HepG2 (cell line): ENCODE measurements around the gene CACNG1. TPM values are rescaled to one million over a fixed set of nuclear protein-coding genes. Genes with fewer than 3 reads are reported as not detected.

Source experiments
- ATAC-seq: fragments of 200-7000 bp; cut with Tn5 transposase; 3 replicates; pipeline ENCODE4 v1.9.1; 2020; ENCODE audit warnings: mild to moderate bottlenecking, moderate library complexity
- BruUV-seq: library from RNA; stranded (reverse); fragments of 400-500 nt; replicated peaks from 2 replicates; lab custom pipeline; 2021; lab: Mats Ljungman, UMichigan
- CTCF ChIA-PET: fragments of 300-600 bp; formaldehyde crosslinking; extraction: SDS; loops from one replicate; lab custom pipeline; 2021; ENCODE audit warnings: low total read pairs, inconsistent platforms, low intra/inter-chr PET ratio; lab: Yijun Ruan, JAX
- POLR2A ChIA-PET: fragments of 350-600 bp; sonication (Branson Sonifier 250); formaldehyde crosslinking; loops from one replicate; lab custom pipeline; 2020; ENCODE audit warnings: antibody characterized with exemption, inconsistent platforms; lab: Yijun Ruan, JAX
- DNase-seq: peaks from one replicate; pipeline ENCODE4 v3.0.0-alpha.2; 2015; ENCODE audit warnings: low spot score
- FAIRE-seq: peaks from 3 replicates; lab custom pipeline; 2011; peaks lifted over from hg19 to GRCh38; lab: Jason Lieb, UNC
- H2AFZ ChIP-seq: one replicate; pipeline ENCODE4 v1.6.1; 2011; ENCODE audit warnings: low read length, inconsistent platforms
- H3K27ac ChIP-seq: fragments of 300-600 bp; 3 replicates; pipeline ENCODE4 v1.8.0; 2011; ENCODE audit warnings: mixed run types, mild to moderate bottlenecking, mixed read lengths, low read length, inconsistent platforms; ENCODE audit not compliant: insufficient read depth; ENCODE audit errors: extremely low read length
- H3K27me3 ChIP-seq, 2 experiments: fragments of 200-600 bp in 1 of 2; 2 replicates in 1 of 2; 3 replicates in 1 of 2; pipeline versions ENCODE4 v1.6.0 to v1.8.0; 2011; ENCODE audit warnings: low read length in 2 of 2, mild to moderate bottlenecking in 2 of 2, moderate library complexity in 2 of 2, inconsistent platforms in 1 of 2; ENCODE audit not compliant: insufficient read depth in 2 of 2, control insufficient read depth in 1 of 2
- H3K36me3 ChIP-seq, 2 experiments: fragments of 200-600 bp in 1 of 2; replicated peaks in 1 of 2; 2 replicates in 1 of 2; 3 replicates in 1 of 2; pipeline versions ENCODE4 v1.5.1 to v1.8.0; 2011; ENCODE audit warnings: low read length in 2 of 2, inconsistent platforms in 1 of 2; ENCODE audit not compliant: insufficient read depth in 2 of 2, control insufficient read depth in 1 of 2
- H3K4me1 ChIP-seq: 2 replicates; pipeline ENCODE4 v1.5.1; 2012; ENCODE audit warnings: low read length, inconsistent platforms; ENCODE audit not compliant: insufficient read depth
- H3K4me2 ChIP-seq: 2 replicates; pipeline ENCODE4 v1.6.0; 2011; ENCODE audit warnings: low read depth, low read length, inconsistent platforms
- H3K4me3 ChIP-seq, 3 experiments: fragments of 200-600 bp in 1 of 3; sonication (generic), shearing (Covaris generic) in 1 of 3; replicated peaks in 1 of 3; 2 replicates each; pipeline ENCODE4 v1.5.1; 2011 to 2016; ENCODE audit warnings: low read length in 3 of 3, inconsistent platforms in 2 of 3, low read depth in 2 of 3, mild to moderate bottlenecking in 2 of 3, control low read depth in 1 of 3, mixed read lengths in 1 of 3; ENCODE audit not compliant: insufficient read depth in 1 of 3
- H3K79me2 ChIP-seq: one replicate; pipeline ENCODE4 v1.6.1; 2011; ENCODE audit warnings: low read length, inconsistent platforms; ENCODE audit not compliant: insufficient read depth
- H3K9ac ChIP-seq: 2 replicates; pipeline ENCODE4 v1.6.0; 2011; ENCODE audit warnings: mild to moderate bottlenecking, low read depth, low read length, inconsistent platforms; ENCODE audit not compliant: insufficient read depth
- H3K9me3 ChIP-seq: 2 replicates; pipeline ENCODE4 v1.5.1; 2012; ENCODE audit warnings: mild to moderate bottlenecking, low read length
- H4K20me1 ChIP-seq: 2 replicates; pipeline ENCODE4 v1.6.0; 2011; ENCODE audit warnings: inconsistent platforms, mild to moderate bottlenecking, low read length, moderate library complexity; ENCODE audit not compliant: insufficient read depth
- ASH2L ChIP-seq: fragments of 300-600, 200-600 bp; sonication (generic); IDR thresholded peaks from 2 replicates; pipeline ENCODE4 v1.7.0; 2017; ENCODE audit warnings: low read depth, mild to moderate bottlenecking, moderate library complexity, mixed read lengths, low read length; ENCODE audit not compliant: insufficient read length
- ERF ChIP-seq: IDR thresholded peaks from 2 replicates; pipeline ENCODE4 v1.6.1; 2018; ENCODE audit warnings: missing biosample characterization, missing genetic modification reagents
- KAT7 ChIP-seq: IDR thresholded peaks from 2 replicates; pipeline ENCODE4 v1.6.1; 2018; ENCODE audit warnings: borderline replicate concordance, missing compliant biosample characterization
- MTA3 ChIP-seq: sonication (generic); formaldehyde crosslinking; IDR thresholded peaks from 2 replicates; pipeline ENCODE4 v1.4.0; 2020; ENCODE audit warnings: missing genetic modification reagents
- MYNN ChIP-seq: sonication (generic); formaldehyde crosslinking; IDR thresholded peaks from 2 replicates; pipeline ENCODE4 v1.4.0; 2020; ENCODE audit warnings: mild to moderate bottlenecking, low read depth, missing genetic modification reagents
- NCOA1 ChIP-seq: sonication (generic); formaldehyde crosslinking; IDR thresholded peaks from 2 replicates; pipeline ENCODE4 v1.9.0; 2021; ENCODE audit warnings: missing genetic modification reagents
- NFRKB ChIP-seq: fragments of 450-650 bp; IDR thresholded peaks from 2 replicates; pipeline ENCODE4 v1.6.1; 2017
- NR2F1 ChIP-seq, 2 experiments: fragments of 450-650 bp in 1 of 2; formaldehyde crosslinking in 1 of 2; IDR thresholded peaks; 2 replicates each; pipeline versions ENCODE4 v1.5.0 to v1.6.1; 2016 to 2020; ENCODE audit warnings: mild to moderate bottlenecking in 1 of 2, missing compliant biosample characterization in 1 of 2, missing genetic modification reagents in 1 of 2, moderate library complexity in 1 of 2
- PHF21A ChIP-seq: sonication (generic); formaldehyde crosslinking; IDR thresholded peaks from 2 replicates; pipeline ENCODE4 v1.5.0; 2020; ENCODE audit warnings: mild to moderate bottlenecking, missing genetic modification reagents
- RAD21 ChIP-seq: fragments of 450-650 bp; formaldehyde crosslinking; IDR thresholded peaks from 2 replicates; pipeline ENCODE4 v1.5.0; 2020; ENCODE audit warnings: mild to moderate bottlenecking
- RCOR2 ChIP-seq: IDR thresholded peaks from 2 replicates; pipeline ENCODE4 v1.6.1; 2016; ENCODE audit warnings: missing biosample characterization, missing genetic modification reagents
- SNRNP70 ChIP-seq: fragments of 200-400 bp; formaldehyde crosslinking; IDR thresholded peaks from 2 replicates; pipeline ENCODE4 v1.6.1; 2017; ENCODE audit warnings: mild to moderate bottlenecking, low read depth, low read length, moderate library complexity
- SUZ12 ChIP-seq: fragments of 150-350 bp; IDR thresholded peaks from 2 replicates; pipeline ENCODE4 v1.6.1; 2014; ENCODE audit warnings: low read depth, low read length
- ZFP82 ChIP-seq: sonication (generic); formaldehyde crosslinking; IDR thresholded peaks from 2 replicates; pipeline ENCODE4 v1.5.1; 2020; ENCODE audit warnings: mild to moderate bottlenecking, missing genetic modification reagents, borderline replicate concordance
- ZFYVE20 ChIP-seq: sonication (generic); formaldehyde crosslinking; IDR thresholded peaks from 2 replicates; pipeline ENCODE4 v1.8.0; 2023; ENCODE audit warnings: low read depth, mild to moderate bottlenecking, moderate library complexity, missing genetic modification reagents, borderline replicate concordance
- ZMAT3 ChIP-seq: sonication (generic); formaldehyde crosslinking; conservative IDR thresholded peaks from 2 replicates; pipeline ENCODE4 v1.7.0; 2021; ENCODE audit warnings: missing genetic modification reagents
- ZNF44 ChIP-seq: sonication (generic); formaldehyde crosslinking; IDR thresholded peaks from 2 replicates; pipeline ENCODE4 v1.5.1; 2020; ENCODE audit warnings: mild to moderate bottlenecking, missing genetic modification reagents
- ZNF501 ChIP-seq: sonication (generic); formaldehyde crosslinking; IDR thresholded peaks from 2 replicates; pipeline ENCODE4 v1.5.1; 2020; ENCODE audit warnings: mild to moderate bottlenecking, moderate library complexity, missing genetic modification reagents
- ZNF782 ChIP-seq: sonication (generic); formaldehyde crosslinking; IDR thresholded peaks from 2 replicates; pipeline ENCODE4 v1.4.0; 2020; ENCODE audit warnings: missing genetic modification reagents, mild to moderate bottlenecking, borderline replicate concordance
- ZNF790 ChIP-seq: sonication (generic); formaldehyde crosslinking; IDR thresholded peaks from 2 replicates; pipeline ENCODE4 v1.8.0; 2022; ENCODE audit warnings: missing genetic modification reagents, mild to moderate bottlenecking, borderline replicate concordance
- WGBS: methylation state at CpG from one replicate; pipeline ENCODE4 v1.1.6; 2017; ENCODE audit warnings: low lambda C conversion rate; 5-methylcytosine and 5-hydroxymethylcytosine counted together
- in situ Hi-C: cut with HindIII; loops from 2 replicates; pipeline ENCODE4 v1.10.0; 2017; ENCODE audit warnings: low pct_unique_long_range_greater_than_20kb; ENCODE audit not compliant: extremely low pct_ligation_motif_present
- intact Hi-C: fragments of 100-400 bp; cut with micrococcal nuclease; formaldehyde crosslinking; loops from one replicate; pipeline ENCODE4 v1.10.0; 2022; ENCODE audit not compliant: unreplicated experiment
- polyA plus RNA-seq, 8 experiments: library from polyadenylated mRNA; depleted of rRNA in 3 of 8; stranded (reverse) in 7 of 8; unstranded in 1 of 8; fragments of >200 nt; fragmentation: Illumina TruSeq in 4 of 8; extraction: Trizol in 4 of 8; gene quantifications; 2 replicates each; pipeline versions ENCODE4 v1.2.1 to v1.2.3, GENCODE V29; 2011 to 2016; ENCODE audit warnings: low read depth in 4 of 8, missing spikeins in 1 of 8, mixed read lengths in 1 of 8; ENCODE audit not compliant: insufficient read depth in 1 of 8
- total RNA-seq, 5 experiments: library from RNA; depleted of rRNA; stranded (reverse); fragments of >200 nt; fragmentation: Illumina TruSeq; extraction: Trizol; gene quantifications; 2 replicates each; pipeline ENCODE4 v1.2.3, GENCODE V29; 2016; ENCODE audit warnings: low read depth in 1 of 5
- TF ChIP-seq, protein P1 (sequence below): sonication (generic); formaldehyde crosslinking; IDR thresholded peaks from 2 replicates; pipeline ENCODE4 v1.8.1; 2023; ENCODE audit warnings: mild to moderate bottlenecking, inconsistent platforms, moderate library complexity, missing genetic modification reagents, borderline replicate concordance
- TF ChIP-seq, protein P2 (sequence below): IDR thresholded peaks from 2 replicates; pipeline ENCODE4 v1.6.1; 2016; ENCODE audit warnings: control low read depth
- TF ChIP-seq, protein P3 (sequence below): sonication (generic); formaldehyde crosslinking; IDR thresholded peaks from 2 replicates; pipeline ENCODE4 v1.4.0; 2020; ENCODE audit warnings: missing genetic modification reagents, borderline replicate concordance

Gene CACNG1
- total and polyA plus RNA-seq, 2 of the 13 experiments (the other 11 are each of a cell fraction or from before 2014, with no cell fraction given), result not detected

DNA sequence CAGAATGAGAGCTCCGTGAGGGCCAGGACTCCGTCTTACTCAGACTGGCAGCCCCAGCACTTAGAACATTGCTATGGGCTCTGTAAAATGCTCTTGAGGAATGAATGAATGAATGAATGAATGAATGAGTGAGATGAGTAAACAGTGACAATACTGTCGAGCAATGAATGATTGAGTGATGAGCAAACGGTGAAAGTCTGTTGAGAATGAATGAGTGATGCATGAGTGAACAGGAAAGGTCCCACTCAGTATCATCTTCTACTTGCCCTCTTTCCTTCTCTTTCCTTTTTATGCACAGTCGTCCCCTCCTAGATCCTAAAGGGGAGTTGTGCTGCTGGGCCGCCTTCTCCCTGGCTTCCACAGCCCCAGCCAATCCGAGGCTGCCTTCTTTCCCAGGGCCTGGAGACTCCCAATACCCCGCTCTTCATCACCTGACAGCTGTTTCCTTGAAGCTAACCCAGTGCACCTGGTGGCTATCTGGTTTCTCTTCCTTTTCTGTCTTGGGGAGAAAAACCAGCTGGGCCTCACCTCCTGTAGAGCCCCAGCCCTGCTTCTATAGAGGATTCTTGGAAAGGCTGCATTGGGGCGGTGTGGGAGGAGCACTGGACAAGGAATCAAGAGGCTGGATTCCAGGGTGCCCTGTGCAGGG is 32.7 kb upstream of the CACNG1 start (continued):
- TF ChIP-seq, protein P1, sequence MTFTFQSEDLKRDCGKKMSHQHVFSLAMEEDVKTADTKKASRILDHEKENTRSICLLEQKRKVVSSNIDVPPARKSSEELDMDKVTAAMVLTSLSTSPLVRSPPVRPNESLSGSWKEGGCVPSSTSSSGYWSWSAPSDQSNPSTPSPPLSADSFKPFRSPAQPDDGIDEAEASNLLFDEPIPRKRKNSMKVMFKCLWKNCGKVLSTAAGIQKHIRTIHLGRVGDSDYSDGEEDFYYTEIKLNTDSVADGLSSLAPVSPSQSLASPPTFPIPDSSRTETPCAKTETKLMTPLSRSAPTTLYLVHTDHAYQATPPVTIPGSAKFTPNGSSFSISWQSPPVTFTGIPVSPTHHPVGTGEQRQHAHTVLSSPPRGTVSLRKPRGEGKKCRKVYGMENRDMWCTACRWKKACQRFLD (CRISPR knock-in tag), result no peak
- no peak for TF ChIP-seq ZNF501
- TF ChIP-seq MYNN (CRISPR knock-in tag), result no peak
- no peak for TF ChIP-seq PHF21A
- TF ChIP-seq KAT7, result no peak
- TF ChIP-seq RAD21 (CRISPR knock-in tag), result no peak
- TF ChIP-seq, protein P2, sequence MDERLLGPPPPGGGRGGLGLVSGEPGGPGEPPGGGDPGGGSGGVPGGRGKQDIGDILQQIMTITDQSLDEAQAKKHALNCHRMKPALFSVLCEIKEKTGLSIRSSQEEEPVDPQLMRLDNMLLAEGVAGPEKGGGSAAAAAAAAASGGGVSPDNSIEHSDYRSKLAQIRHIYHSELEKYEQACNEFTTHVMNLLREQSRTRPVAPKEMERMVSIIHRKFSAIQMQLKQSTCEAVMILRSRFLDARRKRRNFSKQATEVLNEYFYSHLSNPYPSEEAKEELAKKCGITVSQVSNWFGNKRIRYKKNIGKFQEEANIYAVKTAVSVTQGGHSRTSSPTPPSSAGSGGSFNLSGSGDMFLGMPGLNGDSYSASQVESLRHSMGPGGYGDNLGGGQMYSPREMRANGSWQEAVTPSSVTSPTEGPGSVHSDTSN, result no peak
- no peak for TF ChIP-seq SNRNP70
- no peak for TF ChIP-seq SUZ12

DNA sequence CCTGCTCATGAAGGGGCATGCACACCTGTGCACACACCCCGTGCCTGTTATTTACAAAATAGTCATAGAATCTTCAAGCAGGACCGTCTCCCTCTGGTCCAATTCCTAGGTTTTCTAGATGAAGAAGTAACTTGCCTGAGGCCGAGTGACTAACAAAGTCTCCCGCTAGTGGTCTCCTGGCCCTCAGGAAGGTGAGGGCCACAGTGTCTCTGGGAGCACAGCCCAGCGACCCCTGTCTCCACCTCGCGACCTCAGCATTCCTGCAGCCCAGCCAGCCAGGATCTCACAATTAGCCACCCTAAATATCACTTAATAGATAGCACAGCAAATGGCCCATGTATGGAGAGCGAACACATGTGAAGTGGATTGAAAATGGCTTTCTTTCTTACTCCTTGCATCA is 30.5 kb upstream of the CACNG1 start:
- no peak for ATAC-seq
- no peak overlapping the region for H3K27ac ChIP-seq
- H2AFZ ChIP-seq, result no peak overlapping the region
- WGBS, result 52% methylated on average over 8 of the region's 8 CpGs
- BruUV-seq, result no TSS peak
- FAIRE-seq, result no peak
- intact Hi-C loops, result no loop called here
- in situ Hi-C loops, result no loop called here
- H3K79me2 ChIP-seq, result no peaks in the 10 kb centered on the region
- H3K9me3 ChIP-seq, result no peaks in the 10 kb centered on the region
- DNase-seq, result no peak
- peaks cover 3 to 17% of the 10 kb centered on the region in 2 experiments; a peak in 3 of 5 replicates for H3K27me3 ChIP-seq
- H3K4me1 ChIP-seq, result no peaks in the 10 kb centered on the region
- H3K4me3 ChIP-seq, result no peak overlapping the region
- H3K9ac ChIP-seq, result no peak overlapping the region
- ChIA-PET CTCF (no interaction called here), POLR2A (no interaction called here)
- no peak overlapping the region for H3K4me2 ChIP-seq
- no peaks in the 10 kb centered on the region for H3K36me3 ChIP-seq
- H4K20me1 ChIP-seq, result no peaks in the 10 kb centered on the region
- TF ChIP-seq NR2F1 (CRISPR knock-in tag; IDR thresholded peaks at IDR 0.05), result no peak
- no peak for TF ChIP-seq NCOA1 (CRISPR knock-in tag)
- TF ChIP-seq, protein P3, sequence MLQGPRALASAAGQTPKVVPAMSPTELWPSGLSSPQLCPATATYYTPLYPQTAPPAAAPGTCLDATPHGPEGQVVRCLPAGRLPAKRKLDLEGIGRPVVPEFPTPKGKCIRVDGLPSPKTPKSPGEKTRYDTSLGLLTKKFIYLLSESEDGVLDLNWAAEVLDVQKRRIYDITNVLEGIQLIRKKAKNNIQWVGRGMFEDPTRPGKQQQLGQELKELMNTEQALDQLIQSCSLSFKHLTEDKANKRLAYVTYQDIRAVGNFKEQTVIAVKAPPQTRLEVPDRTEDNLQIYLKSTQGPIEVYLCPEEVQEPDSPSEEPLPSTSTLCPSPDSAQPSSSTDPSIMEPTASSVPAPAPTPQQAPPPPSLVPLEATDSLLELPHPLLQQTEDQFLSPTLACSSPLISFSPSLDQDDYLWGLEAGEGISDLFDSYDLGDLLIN, result no peak
- TF ChIP-seq MTA3 (CRISPR knock-in tag), result no peak
- no peak for TF ChIP-seq ZNF790
- TF ChIP-seq ERF (CRISPR knock-in tag), result no peak
- no peak for TF ChIP-seq ZFYVE20 (CRISPR knock-in tag)
- no peak for TF ChIP-seq ZMAT3 (CRISPR knock-in tag)
- no peak for TF ChIP-seq ZFP82
- TF ChIP-seq ZNF44 (CRISPR knock-in tag), result no peak
- TF ChIP-seq ASH2L, result no peak
- no peak for TF ChIP-seq ZNF782
- no peak for TF ChIP-seq RCOR2
- TF ChIP-seq NFRKB, result no peak
